Fibroblast of skin of back (primary cell): ENCODE results near the gene MBD3L1.

Source experiments
- DNase-seq: peaks from one replicate; pipeline ENCODE4 v3.0.0-alpha.2; 2013

MBD3L1 gene

GRCh38 chr19:8881512-8881911 is 49.3 kb downstream of the MBD3L1 start:
- DNase-seq: no peak

DNA sequence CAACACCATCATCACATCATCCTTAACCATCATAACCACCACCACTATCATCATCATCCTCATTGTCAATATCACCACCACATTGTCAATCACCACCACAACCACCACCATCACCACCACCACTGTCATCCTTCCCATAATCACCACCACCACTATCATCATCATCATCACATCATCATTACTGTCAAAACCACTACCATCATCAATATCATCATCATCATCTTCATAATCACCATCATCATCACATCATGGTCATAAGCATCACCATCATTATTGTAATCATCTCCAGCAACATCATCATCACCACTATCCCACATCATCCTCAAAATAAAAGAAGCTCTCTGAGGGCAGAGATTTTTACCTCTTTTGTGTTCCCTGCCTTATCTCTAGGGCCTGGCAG is 52.2 kb downstream of the MBD3L1 start:
- DNase-seq: no peak

GRCh38 chr19:8887364-8887763 is 55.2 kb downstream of the MBD3L1 start:
- no peak for DNase-seq

- DNase-seq: no peak
Measured at GRCh38 chr19:8890260-8890659, 58.1 kb downstream of the MBD3L1 start.
